Activated CD8-positive, alpha-beta memory T cell treated with anti-CD3 and anti-CD28 coated beads for 4 hours (primary cell): Measurements from ENCODE around the gene RNF123.
"Not testable (repeated sequence)": the region's sequence is repeated elsewhere in the genome, so short reads cannot be mapped to it uniquely, and the experiment has no call there.

Experiments
- DNase-seq, 2 donors: peaks; one replicate each; pipeline ENCODE4 v3.0.0-alpha.2; 2020; ENCODE audit warnings: low read depth in 2 of 2

The RNF123 gene

GRCh38 chr3:49680493-49681231, 8.7 kb upstream of the RNF123 start:
- no peak for DNase-seq

DNA sequence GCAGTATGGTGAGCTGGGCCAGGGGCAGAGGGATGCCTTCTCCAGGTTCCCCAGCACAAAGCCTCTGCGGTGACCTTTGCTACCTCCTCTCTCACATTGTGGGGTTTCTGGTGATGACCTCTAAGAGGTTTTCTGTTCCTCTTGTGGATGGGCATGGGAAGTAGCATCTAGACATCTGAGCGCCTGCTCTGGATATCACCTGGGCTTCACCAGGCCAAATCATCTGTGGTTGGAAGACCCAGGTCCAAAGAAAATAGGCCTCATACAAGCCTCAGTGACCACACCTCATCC, 8.2 kb upstream of the RNF123 start:
- no peak for DNase-seq

GRCh38 chr3:49681543-49681942, 7.8 kb upstream of the RNF123 start:
- no peak for DNase-seq

GRCh38 chr3:49683162-49683561, 6.2 kb upstream of the RNF123 start:
- no peak for DNase-seq

DNA sequence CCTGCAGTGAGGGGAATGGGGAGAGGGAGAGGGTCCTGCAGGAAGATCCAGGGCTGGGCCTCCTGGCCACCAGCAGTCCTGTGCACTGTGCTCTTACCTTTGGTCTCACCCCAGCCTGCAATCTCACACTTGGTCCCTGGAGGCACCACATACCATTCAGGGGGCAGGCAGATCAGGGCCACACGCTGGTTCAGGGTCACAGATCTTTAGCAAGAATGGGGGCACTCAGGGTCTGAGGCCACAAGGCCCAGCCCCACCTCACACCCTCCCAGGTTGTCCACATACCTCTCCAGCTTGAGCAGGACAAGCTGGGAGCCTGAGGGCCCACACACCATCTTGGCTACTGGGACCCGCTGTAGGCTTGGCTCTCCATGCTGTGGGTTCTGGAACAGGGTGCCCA, 4.9 kb upstream of the RNF123 start:
- DNase-seq, result not testable (repeated sequence)

DNA sequence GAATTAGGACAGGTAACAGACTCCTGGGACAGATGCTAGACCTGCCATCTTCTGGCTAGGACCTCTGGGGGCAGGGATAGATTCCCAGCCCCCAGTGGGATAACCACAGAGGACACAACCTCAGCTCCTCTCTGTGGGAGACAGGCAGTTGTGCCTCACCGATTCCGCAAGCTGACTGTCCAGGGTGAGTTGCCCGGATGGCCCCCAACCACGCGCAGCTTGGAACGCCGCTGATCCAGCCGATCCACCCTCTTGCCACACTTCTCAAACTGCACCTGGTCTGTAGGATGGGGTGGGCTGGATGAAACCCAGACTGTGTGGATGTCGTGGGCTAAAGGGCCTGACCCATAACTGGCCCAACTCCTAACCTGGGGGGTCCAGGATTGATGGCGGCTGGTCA, 4.3 kb upstream of the RNF123 start:
- DNase-seq, result not testable (repeated sequence)

DNA sequence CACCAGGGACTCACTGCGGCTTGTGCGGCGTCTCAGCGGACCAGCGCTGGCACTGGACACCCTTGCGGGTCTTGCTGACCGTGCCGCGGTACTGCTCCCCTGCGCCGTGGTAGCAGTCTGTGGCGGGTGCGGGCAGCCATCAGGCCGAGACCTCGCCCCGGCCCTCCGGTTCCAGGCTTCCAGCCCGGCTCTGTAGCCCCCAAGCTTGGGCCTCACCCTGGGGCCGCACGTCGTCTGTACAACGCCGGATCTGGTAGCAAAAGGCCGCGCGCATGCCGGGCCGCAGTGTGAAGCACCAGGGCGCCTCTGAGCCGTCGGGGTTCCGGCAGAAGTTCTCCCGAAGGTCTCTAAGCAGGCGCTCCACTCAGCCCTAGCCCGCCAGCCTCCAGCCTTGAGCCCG, 3.5 kb upstream of the RNF123 start:
- not testable (repeated sequence) for DNase-seq

- not testable (repeated sequence) for DNase-seq
Measured at GRCh38 chr3:49686346-49686745, 3.0 kb upstream of the RNF123 start.

GRCh38 chr3:49686769-49687423, 2.5 kb upstream of the RNF123 start:
- not testable (repeated sequence) for DNase-seq

DNA sequence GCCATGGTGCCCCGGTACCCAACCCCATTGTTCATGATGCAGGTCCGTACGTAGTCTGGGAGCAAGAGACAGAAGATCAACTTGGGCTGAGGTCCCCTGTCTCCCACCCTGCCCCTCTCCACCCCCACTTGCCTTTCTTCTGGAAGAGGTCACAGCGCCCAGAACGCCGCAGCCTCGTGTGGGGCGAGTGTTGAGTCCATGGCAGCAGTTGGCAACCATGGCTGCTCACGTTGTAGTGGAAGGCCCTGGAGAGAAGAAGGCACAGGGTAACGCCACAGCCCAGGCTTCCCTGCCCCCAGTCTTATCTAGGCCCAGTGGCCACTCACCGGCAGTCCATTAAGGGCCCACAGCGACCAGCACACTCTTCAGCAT, 1.9 kb upstream of the RNF123 start:
- DNase-seq, result not testable (repeated sequence)

DNA sequence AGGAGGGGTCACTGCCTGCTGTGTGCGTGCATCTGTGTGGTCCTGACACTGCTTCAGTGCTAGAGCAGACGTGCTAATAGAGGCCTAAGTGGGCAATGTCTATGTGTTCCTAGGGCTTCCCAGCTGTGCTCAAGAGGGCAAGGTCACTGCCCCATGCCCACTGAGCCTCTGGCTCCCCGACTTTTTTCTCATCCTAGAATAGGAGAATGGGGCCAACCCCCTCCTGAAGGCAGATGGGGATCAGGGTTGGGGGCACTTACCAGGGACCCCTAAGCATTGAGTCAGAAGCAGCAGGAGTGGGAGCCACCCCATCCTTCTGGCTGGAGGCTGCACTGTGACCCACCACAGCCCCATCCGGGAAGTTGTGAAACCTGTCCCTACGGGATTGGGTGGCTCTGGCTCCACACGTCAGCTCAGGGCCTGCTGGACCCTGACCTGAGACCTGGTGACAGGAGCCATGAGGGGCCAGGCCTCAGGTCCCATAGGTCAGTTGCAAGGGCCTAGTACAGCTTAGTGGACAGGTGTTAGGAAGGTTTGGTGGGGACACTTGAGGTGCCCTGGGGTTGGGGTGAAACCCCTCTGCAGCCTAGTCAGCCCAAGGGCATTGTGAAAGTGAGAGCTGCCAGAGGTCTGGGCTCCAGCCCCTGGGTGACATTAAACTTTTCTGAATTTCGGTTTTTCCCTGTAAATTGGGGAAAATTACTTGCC, 865 bp upstream of the RNF123 start:
- DNase-seq, result not testable (repeated sequence)

GRCh38 chr3:49689908-49690624, 709 bp downstream of the RNF123 start:
- not testable (repeated sequence) for DNase-seq

DNA sequence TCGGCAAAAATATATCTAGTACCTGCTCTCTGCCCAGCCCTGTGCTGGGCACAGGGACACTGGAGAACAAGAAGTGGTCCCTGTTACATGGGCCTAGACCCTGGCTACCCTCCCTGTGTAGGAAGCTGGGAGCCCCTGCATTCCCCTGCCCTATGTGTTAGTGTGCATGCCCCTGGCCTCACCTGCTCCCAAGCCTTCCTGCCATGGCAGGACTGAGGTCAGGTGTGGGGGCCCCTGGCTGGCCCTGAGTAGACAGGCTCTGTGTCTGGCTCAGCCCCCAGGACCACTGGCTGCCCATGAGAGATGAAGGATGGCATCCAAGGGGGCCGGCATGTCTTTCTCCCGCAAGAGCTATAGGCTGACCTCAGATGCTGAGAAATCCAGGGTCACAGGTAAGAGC, 1.5 kb downstream of the RNF123 start:
- DNase-seq, result not testable (repeated sequence)

GRCh38 chr3:49691481-49691880, 2.1 kb downstream of the RNF123 start:
- not testable (repeated sequence) for DNase-seq

DNA sequence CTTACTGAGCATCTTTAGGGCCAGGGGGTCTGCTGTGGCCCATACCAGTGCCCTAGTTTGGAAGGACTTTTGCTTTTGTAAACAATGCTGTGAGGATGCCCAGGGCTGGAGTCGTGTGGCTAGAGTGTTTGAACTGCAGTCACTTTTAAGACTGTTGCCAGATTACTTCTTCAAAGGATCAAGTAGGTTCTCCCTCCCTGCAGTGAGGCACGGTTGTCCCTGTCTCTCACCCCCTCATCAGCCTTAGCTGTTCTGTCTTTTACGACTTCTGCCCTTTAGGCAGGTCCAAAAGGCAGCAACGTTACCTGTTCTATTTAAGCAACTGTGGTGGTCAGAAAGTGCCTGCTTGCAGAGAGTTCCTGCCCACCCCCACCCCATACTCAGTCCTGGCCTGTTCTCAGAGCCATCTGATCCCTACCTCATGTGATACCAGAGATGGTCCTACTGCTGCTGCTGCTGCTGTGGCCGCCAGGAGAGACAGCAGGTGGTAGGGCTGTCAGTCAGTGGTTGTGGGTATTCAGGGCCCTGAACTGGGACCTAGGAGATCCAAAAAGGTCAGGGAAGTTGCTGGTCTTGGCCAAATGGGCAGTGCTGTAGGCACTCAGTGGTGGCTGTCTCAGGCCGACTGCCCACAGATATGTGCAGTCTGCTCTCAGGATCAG, 5.2 kb downstream of the RNF123 start:
- not testable (repeated sequence) for DNase-seq

GRCh38 chr3:49695350-49696015, 6.1 kb downstream of the RNF123 start:
- not testable (repeated sequence) for DNase-seq

DNA sequence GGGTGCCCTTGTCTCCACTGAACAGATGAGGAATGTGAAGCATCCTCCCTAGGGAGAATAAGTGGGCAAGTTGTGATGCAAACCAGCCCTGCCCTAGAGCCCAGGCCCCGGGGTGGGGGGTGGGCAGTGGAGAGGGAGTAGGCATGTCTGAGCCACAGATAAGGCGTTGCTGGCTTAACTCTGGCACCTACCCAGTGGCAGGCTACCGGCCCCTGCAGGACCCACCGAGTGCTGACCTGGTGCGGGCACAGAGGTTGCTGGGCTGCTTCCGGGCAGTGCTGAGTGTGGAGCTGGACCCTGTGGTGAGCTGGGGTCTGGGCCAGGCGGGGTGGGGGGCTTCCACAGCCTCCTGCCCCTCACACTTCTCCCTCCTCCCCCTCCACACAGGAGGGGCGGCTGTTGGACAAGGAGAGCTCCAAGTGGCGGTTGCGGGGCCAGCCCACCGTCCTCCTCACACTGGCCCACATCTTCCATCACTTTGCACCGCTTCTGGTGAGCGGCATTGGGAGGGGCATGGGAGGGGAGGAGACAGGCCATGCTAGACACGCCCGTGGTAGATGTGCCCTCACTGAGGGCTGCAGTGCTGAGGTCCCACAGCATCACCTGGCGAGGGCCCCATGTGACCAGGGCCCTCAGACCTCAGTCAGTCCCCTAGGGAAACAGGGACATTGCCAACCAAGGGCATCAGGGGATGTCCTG, 10.1 kb downstream of the RNF123 start:
- no peak for DNase-seq

GRCh38 chr3:49700014-49700413, 10.7 kb downstream of the RNF123 start:
- DNase-seq, result no peak

DNA sequence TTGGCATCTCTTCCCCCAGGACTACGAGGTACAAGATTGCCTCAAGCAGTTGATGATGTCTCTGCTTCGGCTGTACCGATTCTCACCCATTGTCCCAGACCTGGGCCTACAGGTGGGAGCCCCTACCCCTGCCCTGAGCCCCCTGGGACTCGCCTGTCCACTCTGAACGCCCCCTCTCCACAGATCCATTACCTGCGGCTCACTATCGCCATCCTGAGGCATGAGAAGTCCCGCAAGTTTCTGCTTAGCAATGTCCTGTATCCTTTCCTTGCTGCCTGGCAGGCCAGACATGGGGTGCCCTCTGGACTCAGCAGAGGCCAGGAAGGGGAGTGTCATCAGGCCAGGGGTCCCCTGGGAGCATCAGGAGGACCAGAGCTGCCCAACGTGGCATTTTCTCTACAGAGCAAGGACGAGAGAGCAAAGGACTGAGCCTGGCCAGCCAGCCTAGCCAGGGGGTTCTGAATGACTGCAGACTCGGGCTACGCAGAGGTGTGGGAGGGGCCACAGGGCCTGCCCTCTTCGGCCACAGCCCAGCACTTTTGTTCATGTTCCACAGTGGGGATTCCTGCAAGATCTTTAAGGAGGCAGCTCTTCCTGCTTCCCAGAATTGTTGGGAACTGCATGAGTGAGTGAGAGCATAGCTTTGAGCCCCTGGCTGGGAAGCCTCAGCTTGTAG, 11.2 kb downstream of the RNF123 start:
- DNase-seq, result no peak
